Fibroblast of pulmonary artery (primary cell): Measurements from ENCODE around the gene ASPRV1.

ENCODE experiments used
- DNase-seq: peaks from one replicate; pipeline ENCODE4 v3.0.0-alpha.2; 2010; ENCODE audit warnings: low read depth
- H3K4me3 ChIP-seq: replicated peaks from 2 replicates; pipeline ENCODE4 v1.5.1; 2011; ENCODE audit warnings: low read depth, mild to moderate bottlenecking, control low read depth, low read length, moderate library complexity
- CTCF ChIP-seq: IDR thresholded peaks from 2 replicates; pipeline ENCODE4 v1.5.1; 2011; ENCODE audit warnings: mild to moderate bottlenecking, control low read depth, low read length, inconsistent platforms; ENCODE audit errors: missing control alignments

Gene ASPRV1

GRCh38 chr2:69989009-69989408, 27.6 kb upstream of the ASPRV1 start:
- no peak for DNase-seq
- no peak overlapping the region for H3K4me3 ChIP-seq
- TF ChIP-seq CTCF: no peak

GRCh38 chr2:69988086-69988635, 26.7 kb upstream of the ASPRV1 start:
- TF ChIP-seq CTCF: no peak
- no peak overlapping the region for H3K4me3 ChIP-seq
- no peak for DNase-seq

- no peak for TF ChIP-seq CTCF
- no peak overlapping the region for H3K4me3 ChIP-seq
- no peak for DNase-seq
Measured at GRCh38 chr2:69986691-69987090, 25.3 kb upstream of the ASPRV1 start.

GRCh38 chr2:69985688-69986087, 24.3 kb upstream of the ASPRV1 start:
- H3K4me3 ChIP-seq: no peak overlapping the region
- TF ChIP-seq CTCF: no peak
- peak; percentile 34 for DNase-seq

- DNase-seq: no peak
- no peak for TF ChIP-seq CTCF
- H3K4me3 ChIP-seq: no peak overlapping the region
Measured at GRCh38 chr2:69985216-69985615, 23.8 kb upstream of the ASPRV1 start.

GRCh38 chr2:69983392-69983966, 22.0 kb upstream of the ASPRV1 start:
- no peak for DNase-seq
- no peak for TF ChIP-seq CTCF
- H3K4me3 ChIP-seq: no peak overlapping the region
